Measurements from ENCODE around the gene GPC6.

The GPC6 gene

DNA sequence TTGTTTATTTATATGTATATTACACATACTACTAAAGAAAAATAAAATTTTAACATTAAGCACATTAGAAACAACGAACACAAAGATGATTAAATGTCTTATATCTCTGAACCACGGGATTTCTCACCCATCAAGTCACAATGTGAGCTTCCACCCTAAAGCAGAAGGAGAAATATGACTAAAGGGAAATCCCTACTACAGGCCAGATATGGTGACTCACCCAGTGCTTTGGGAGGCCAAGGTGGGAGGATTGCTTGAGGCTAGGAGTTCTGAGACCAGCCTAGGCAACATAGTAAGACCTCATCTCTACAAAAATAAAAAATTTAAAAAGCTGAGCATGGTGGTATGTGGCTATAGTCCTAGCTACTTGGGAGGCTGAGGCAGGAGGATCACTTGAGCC is 1228.3 kb downstream of the GPC6 start:
- no peak for ATAC-seq (ENCODE audit: low read depth)

DNA sequence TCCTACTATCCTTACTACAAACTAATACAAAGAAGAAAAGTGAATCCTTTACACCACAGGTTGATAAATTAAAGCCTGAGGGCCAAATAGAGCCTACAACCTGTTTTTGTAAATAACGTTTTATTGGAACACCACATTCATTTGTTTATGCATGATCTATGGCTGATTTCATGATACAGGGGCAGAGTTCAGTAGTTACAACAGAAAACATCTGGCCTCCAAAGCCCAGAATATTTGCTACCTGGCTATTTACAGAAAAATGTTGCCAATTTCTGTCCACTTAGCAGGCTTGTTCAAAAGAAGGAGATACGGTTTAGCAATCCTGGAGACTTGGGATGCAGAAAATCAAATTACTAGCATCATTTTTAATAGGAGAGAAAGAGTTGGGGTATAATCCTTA is 1228.8 kb downstream of the GPC6 start:
- no peak for ATAC-seq (ENCODE audit: low read depth)
- DNase-seq (ENCODE audit: low spot score) = no peak
- H3K4me3 ChIP-seq (ENCODE audit: severe bottlenecking) = no peak overlapping the region

More for the DNA sequence above, 1228.3 kb downstream of the GPC6 start:
- no peak for DNase-seq (ENCODE audit: low spot score)
- Histone ChIP-seq H3K27me3 (ENCODE audit: insufficient read depth, poor library complexity, severe bottlenecking) (peaks cover 3% of the 10 kb centered on the region), H3K36me3 (ENCODE audit: low read depth) (no peaks in the 10 kb centered on the region), H3K4me1 (ENCODE audit: insufficient read depth, poor library complexity, severe bottlenecking) (no peaks in the 10 kb centered on the region), H3K9me3 (ENCODE audit: severe bottlenecking) (no peaks in the 10 kb centered on the region), H3K4me3 (ENCODE audit: severe bottlenecking) (no peak overlapping the region), H3K27ac (ENCODE audit: poor library complexity, severe bottlenecking) (no peak overlapping the region)
- TF ChIP-seq, protein P1, sequence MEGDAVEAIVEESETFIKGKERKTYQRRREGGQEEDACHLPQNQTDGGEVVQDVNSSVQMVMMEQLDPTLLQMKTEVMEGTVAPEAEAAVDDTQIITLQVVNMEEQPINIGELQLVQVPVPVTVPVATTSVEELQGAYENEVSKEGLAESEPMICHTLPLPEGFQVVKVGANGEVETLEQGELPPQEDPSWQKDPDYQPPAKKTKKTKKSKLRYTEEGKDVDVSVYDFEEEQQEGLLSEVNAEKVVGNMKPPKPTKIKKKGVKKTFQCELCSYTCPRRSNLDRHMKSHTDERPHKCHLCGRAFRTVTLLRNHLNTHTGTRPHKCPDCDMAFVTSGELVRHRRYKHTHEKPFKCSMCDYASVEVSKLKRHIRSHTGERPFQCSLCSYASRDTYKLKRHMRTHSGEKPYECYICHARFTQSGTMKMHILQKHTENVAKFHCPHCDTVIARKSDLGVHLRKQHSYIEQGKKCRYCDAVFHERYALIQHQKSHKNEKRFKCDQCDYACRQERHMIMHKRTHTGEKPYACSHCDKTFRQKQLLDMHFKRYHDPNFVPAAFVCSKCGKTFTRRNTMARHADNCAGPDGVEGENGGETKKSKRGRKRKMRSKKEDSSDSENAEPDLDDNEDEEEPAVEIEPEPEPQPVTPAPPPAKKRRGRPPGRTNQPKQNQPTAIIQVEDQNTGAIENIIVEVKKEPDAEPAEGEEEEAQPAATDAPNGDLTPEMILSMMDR (IDR thresholded peaks at IDR 0.05; ENCODE audit: poor library complexity, severe bottlenecking) = no peak

More for the DNA sequence above, 1228.8 kb downstream of the GPC6 start:
- no peaks in the 10 kb centered on the region for H3K36me3 ChIP-seq (ENCODE audit: low read depth)
- no peaks in the 10 kb centered on the region for H3K4me1 ChIP-seq (ENCODE audit: insufficient read depth, poor library complexity, severe bottlenecking)
- H3K27ac ChIP-seq (ENCODE audit: poor library complexity, severe bottlenecking) = no peak overlapping the region
- no peaks in the 10 kb centered on the region for H3K9me3 ChIP-seq (ENCODE audit: severe bottlenecking)
- peaks cover 3% of the 10 kb centered on the region for H3K27me3 ChIP-seq (ENCODE audit: insufficient read depth, poor library complexity, severe bottlenecking)
- TF ChIP-seq, protein P1 (IDR thresholded peaks at IDR 0.05; ENCODE audit: poor library complexity, severe bottlenecking) = no peak
